Measurements from ENCODE around the gene DSC1.

Gene DSC1

GRCh38 chr18:31206787-31207381, 44.2 kb upstream of the DSC1 start:
- peak; percentile 95 for DNase-seq (ENCODE audit: extremely low spot score)
- ChIA-PET POLR2A (interaction anchor here (2.2 kb wide), 1 partner anchor 165 kb away, joined by 13 read pairs; the partner anchor contains the start of gene DSC3), CTCF (interaction anchor here (0.6 to 2.1 kb wide), 8 partner anchors 10 to 295 kb away, joined by 3 to 12 read pairs (median 4); partner anchors contain the start of gene DSC3)
- TF ChIP-seq FOXK2 (IDR thresholded peaks at IDR 0.05) (no peak), TARDBP (IDR thresholded peaks at IDR 0.05) (no peak), CTBP1 (IDR thresholded peaks at IDR 0.05; ENCODE audit: borderline replicate concordance) (0 out of 2 replicates have a peak, but pooled peaks have one; percentile 1), SP1 (IDR thresholded peaks at IDR 0.05) (no peak), ZNF384 (IDR thresholded peaks at IDR 0.05) (no peak), NFRKB (IDR thresholded peaks at IDR 0.05) (no peak), ARNT (IDR thresholded peaks at IDR 0.05) (no peak), BHLHE40 (IDR thresholded peaks at IDR 0.05; ENCODE audit: borderline replicate concordance) (no peak), ELF4 (IDR thresholded peaks at IDR 0.05) (no peak), L3MBTL2 (conservative IDR thresholded peaks at IDR 0.05) (no peak), FOXM1 (IDR thresholded peaks at IDR 0.05; ENCODE audit: borderline replicate concordance) (no peak), LEF1 (IDR thresholded peaks at IDR 0.05; ENCODE audit: borderline replicate concordance) (no peak), FOXA1 (IDR thresholded peaks at IDR 0.05) (no peak), HDGF (IDR thresholded peaks at IDR 0.05; ENCODE audit: borderline replicate concordance) (peak; percentile 36; the same call in 1 of the 2 replicates), PKNOX1 (IDR thresholded peaks at IDR 0.05) (peak; percentile 97), SUZ12 (IDR thresholded peaks at IDR 0.05) (no peak)

- CTCF ChIA-PET = interaction anchor here (0.6 to 2.1 kb wide), 6 partner anchors 9 to 294 kb away, joined by 3 to 12 read pairs (median 4); partner anchors contain the start of gene DSC3
- POLR2A ChIA-PET = interaction anchor here (2.2 kb wide), 1 partner anchor 164 kb away, joined by 13 read pairs; the partner anchor contains the start of gene DSC3
- DNase-seq (ENCODE audit: extremely low spot score) = no peak
Measured at GRCh38 chr18:31206071-31206470, 43.4 kb upstream of the DSC1 start.

GRCh38 chr18:31205273-31205672, 42.6 kb upstream of the DSC1 start:
- TF ChIP-seq FOXM1 (IDR thresholded peaks at IDR 0.05; ENCODE audit: borderline replicate concordance) (no peak), FOXK2 (IDR thresholded peaks at IDR 0.05) (no peak), L3MBTL2 (conservative IDR thresholded peaks at IDR 0.05) (no peak), ELF4 (IDR thresholded peaks at IDR 0.05) (no peak), ARNT (IDR thresholded peaks at IDR 0.05) (no peak), LEF1 (IDR thresholded peaks at IDR 0.05; ENCODE audit: borderline replicate concordance) (no peak), SP1 (IDR thresholded peaks at IDR 0.05) (no peak), HDGF (IDR thresholded peaks at IDR 0.05; ENCODE audit: borderline replicate concordance) (no peak), NFRKB (IDR thresholded peaks at IDR 0.05) (no peak), BHLHE40 (IDR thresholded peaks at IDR 0.05; ENCODE audit: borderline replicate concordance) (no peak)
- DNase-seq (ENCODE audit: extremely low spot score) = no peak
- POLR2A ChIA-PET = no interaction called here
- CTCF ChIA-PET = interaction anchor here (0.6 kb wide), 1 partner anchor 25 kb away, joined by 3 read pairs; no protein-coding TSS in a partner anchor

More at GRCh38 chr18:31206071-31206470, 43.4 kb upstream of the DSC1 start:
- TF ChIP-seq SP1 (IDR thresholded peaks at IDR 0.05) = no peak
- TF ChIP-seq ZNF384 (IDR thresholded peaks at IDR 0.05) = no peak
- TF ChIP-seq NFRKB (IDR thresholded peaks at IDR 0.05) = no peak
- no peak for TF ChIP-seq ARNT (IDR thresholded peaks at IDR 0.05)
- TF ChIP-seq BHLHE40 (IDR thresholded peaks at IDR 0.05; ENCODE audit: borderline replicate concordance) = no peak
- no peak for TF ChIP-seq FOXA1 (IDR thresholded peaks at IDR 0.05)
- TF ChIP-seq FOXM1 (IDR thresholded peaks at IDR 0.05; ENCODE audit: borderline replicate concordance) = no peak
- TF ChIP-seq PKNOX1 (IDR thresholded peaks at IDR 0.05) = no peak
- no peak for TF ChIP-seq HDGF (IDR thresholded peaks at IDR 0.05; ENCODE audit: borderline replicate concordance)
- TF ChIP-seq CTBP1 (IDR thresholded peaks at IDR 0.05; ENCODE audit: borderline replicate concordance) = no peak
- TF ChIP-seq FOXK2 (IDR thresholded peaks at IDR 0.05) = no peak
- TF ChIP-seq TARDBP (IDR thresholded peaks at IDR 0.05) = no peak
- no peak for TF ChIP-seq LEF1 (IDR thresholded peaks at IDR 0.05; ENCODE audit: borderline replicate concordance)
- no peak for TF ChIP-seq ELF4 (IDR thresholded peaks at IDR 0.05)
- no peak for TF ChIP-seq SUZ12 (IDR thresholded peaks at IDR 0.05)

- no peak for DNase-seq (ENCODE audit: extremely low spot score)
- ChIA-PET CTCF (interaction anchor here (0.6 kb wide), 1 partner anchor 24 kb away, joined by 3 read pairs; no protein-coding TSS in a partner anchor), POLR2A (no interaction called here)
- no peak for TF ChIP-seq L3MBTL2 (conservative IDR thresholded peaks at IDR 0.05)
- TF ChIP-seq FOXK2 (IDR thresholded peaks at IDR 0.05) = no peak
- no peak for TF ChIP-seq FOXM1 (IDR thresholded peaks at IDR 0.05; ENCODE audit: borderline replicate concordance)
- TF ChIP-seq HDGF (IDR thresholded peaks at IDR 0.05; ENCODE audit: borderline replicate concordance) = no peak
- TF ChIP-seq FOXA1 (IDR thresholded peaks at IDR 0.05) = no peak
- TF ChIP-seq ARNT (IDR thresholded peaks at IDR 0.05) = no peak
- TF ChIP-seq SUZ12 (IDR thresholded peaks at IDR 0.05) = no peak
Measured at GRCh38 chr18:31204833-31205232, 42.2 kb upstream of the DSC1 start.

- DNase-seq (ENCODE audit: extremely low spot score) = no peak
- TF ChIP-seq ZNF384 (IDR thresholded peaks at IDR 0.05) (no peak), FOXM1 (IDR thresholded peaks at IDR 0.05; ENCODE audit: borderline replicate concordance) (no peak), LEF1 (IDR thresholded peaks at IDR 0.05; ENCODE audit: borderline replicate concordance) (no peak), SP1 (IDR thresholded peaks at IDR 0.05) (no peak), NFRKB (IDR thresholded peaks at IDR 0.05) (no peak), ELF4 (IDR thresholded peaks at IDR 0.05) (no peak), SUZ12 (IDR thresholded peaks at IDR 0.05) (no peak), CTBP1 (IDR thresholded peaks at IDR 0.05; ENCODE audit: borderline replicate concordance) (no peak), BHLHE40 (IDR thresholded peaks at IDR 0.05; ENCODE audit: borderline replicate concordance) (no peak), FOXA1 (IDR thresholded peaks at IDR 0.05) (no peak), PKNOX1 (IDR thresholded peaks at IDR 0.05) (no peak)
- POLR2A ChIA-PET = interaction anchor here (0.8 to 0.9 kb wide), 2 partner anchors 13 to 101 kb away, joined by 3 read pairs; partner anchors contain the start of gene DSC2
- CTCF ChIA-PET = interaction anchor here (1.2 kb wide), 1 partner anchor 38 kb away, joined by 7 read pairs; no protein-coding TSS in a partner anchor
Measured at GRCh38 chr18:31204166-31204565, 41.5 kb upstream of the DSC1 start.
